HepG2 (cell line): ENCODE measurements around the gene AKR7A3. TPM values are rescaled to one million over a fixed set of nuclear protein-coding genes. Genes with fewer than 3 reads are reported as not detected.

Source experiments
- AKNA ChIP-seq: sonication (generic); formaldehyde crosslinking; IDR thresholded peaks from 2 replicates; pipeline ENCODE4 v1.4.0; 2020; ENCODE audit warnings: missing genetic modification reagents, borderline replicate concordance
- KLF11 ChIP-seq: IDR thresholded peaks from 2 replicates; pipeline ENCODE4 v1.6.1; 2016; ENCODE audit warnings: missing compliant biosample characterization
- NBN ChIP-seq: fragments of 450-650 bp; conservative IDR thresholded peaks from 2 replicates; pipeline ENCODE4 v1.6.1; 2017
- NCOA1 ChIP-seq: sonication (generic); formaldehyde crosslinking; IDR thresholded peaks from 2 replicates; pipeline ENCODE4 v1.9.0; 2021; ENCODE audit warnings: missing genetic modification reagents
- NR2C2 ChIP-seq: sonication (generic); formaldehyde crosslinking; IDR thresholded peaks from 2 replicates; pipeline ENCODE4 v1.4.0; 2020; ENCODE audit warnings: missing genetic modification reagents, mild to moderate bottlenecking, moderate library complexity, borderline replicate concordance
- PHF8 ChIP-seq: sonication (generic); formaldehyde crosslinking; IDR thresholded peaks from 2 replicates; pipeline ENCODE4 v1.5.0; 2020; ENCODE audit warnings: missing genetic modification reagents
- POLR2AphosphoS2 ChIP-seq: IDR thresholded peaks from 2 replicates; pipeline ENCODE4 v1.6.1; 2011; ENCODE audit warnings: low read depth, low read length, improper control_type of control experiment
- RAD21 ChIP-seq: fragments of 450-650 bp; formaldehyde crosslinking; IDR thresholded peaks from 2 replicates; pipeline ENCODE4 v1.5.0; 2020; ENCODE audit warnings: mild to moderate bottlenecking
- RXRB ChIP-seq: IDR thresholded peaks from 2 replicates; pipeline ENCODE4 v1.6.1; 2016; ENCODE audit warnings: borderline replicate concordance, missing genetic modification reagents, missing compliant biosample characterization
- TFDP2 ChIP-seq: sonication (generic); formaldehyde crosslinking; IDR thresholded peaks from 2 replicates; pipeline ENCODE4 v1.4.0; 2020; ENCODE audit warnings: missing genetic modification reagents
- TRAFD1 ChIP-seq: sonication (generic); formaldehyde crosslinking; IDR thresholded peaks from 2 replicates; pipeline ENCODE4 v1.5.1; 2020; ENCODE audit warnings: missing genetic modification reagents, mild to moderate bottlenecking, borderline replicate concordance
- ZNF225 ChIP-seq: sonication (generic); formaldehyde crosslinking; IDR thresholded peaks from 2 replicates; pipeline ENCODE4 v1.4.0; 2020; ENCODE audit warnings: mild to moderate bottlenecking, missing genetic modification reagents
- ZNF367 ChIP-seq: sonication (generic); formaldehyde crosslinking; IDR thresholded peaks from 2 replicates; pipeline ENCODE4 v1.4.0; 2020; ENCODE audit warnings: missing genetic modification reagents, borderline replicate concordance
- ZNF709 ChIP-seq: sonication (generic); formaldehyde crosslinking; IDR thresholded peaks from 2 replicates; pipeline ENCODE4 v1.5.0; 2020; ENCODE audit warnings: mild to moderate bottlenecking, missing genetic modification reagents
- polyA plus RNA-seq, 8 experiments: library from polyadenylated mRNA; depleted of rRNA in 3 of 8; stranded (reverse) in 7 of 8; unstranded in 1 of 8; fragments of >200 nt; fragmentation: Illumina TruSeq in 4 of 8; extraction: Trizol in 4 of 8; gene quantifications; 2 replicates each; pipeline versions ENCODE4 v1.2.1 to v1.2.3, GENCODE V29; 2011 to 2016; ENCODE audit warnings: low read depth in 4 of 8, missing spikeins in 1 of 8, mixed read lengths in 1 of 8; ENCODE audit not compliant: insufficient read depth in 1 of 8
- total RNA-seq, 5 experiments: library from RNA; depleted of rRNA; stranded (reverse); fragments of >200 nt; fragmentation: Illumina TruSeq; extraction: Trizol; gene quantifications; 2 replicates each; pipeline ENCODE4 v1.2.3, GENCODE V29; 2016; ENCODE audit warnings: low read depth in 1 of 5
- TF ChIP-seq, protein P1 (sequence below): sonication (generic); formaldehyde crosslinking; conservative IDR thresholded peaks from 2 replicates; pipeline ENCODE4 v1.4.0; 2020; ENCODE audit warnings: missing genetic modification reagents
- TF ChIP-seq, protein P2 (sequence below): sonication (generic); formaldehyde crosslinking; IDR thresholded peaks from 2 replicates; pipeline ENCODE4 v1.5.0; 2020; ENCODE audit warnings: missing genetic modification reagents, mild to moderate bottlenecking, borderline replicate concordance
- TF ChIP-seq, protein P3 (sequence below): sonication (generic); formaldehyde crosslinking; IDR thresholded peaks from 2 replicates; pipeline ENCODE4 v1.9.0; 2022; ENCODE audit warnings: low read depth, missing genetic modification reagents

The AKR7A3 gene
- total and polyA plus RNA-seq, 2 of the 13 experiments (the other 11 are each of a cell fraction or from before 2014, with no cell fraction given): 0.58 to 1.00 TPM

- TF ChIP-seq AKNA (CRISPR knock-in tag) (no peak), ZNF225 (no peak), NBN (no peak), ZNF709 (CRISPR knock-in tag) (peak; percentile 90), TRAFD1 (CRISPR knock-in tag) (no peak), TFDP2 (CRISPR knock-in tag) (peak; percentile 86), POLR2AphosphoS2 (no peak), RXRB (CRISPR knock-in tag) (peak; percentile 33; the same call in 1 of the 2 replicates), KLF11 (CRISPR knock-in tag) (0 out of 2 replicates have a peak, but pooled peaks have one; percentile 29), NCOA1 (CRISPR knock-in tag) (peak; percentile 68; the same call in 1 of the 2 replicates), ZNF367 (CRISPR knock-in tag) (no peak), RAD21 (CRISPR knock-in tag) (peak; percentile 43), PHF8 (CRISPR knock-in tag) (peak; percentile 77), NR2C2 (CRISPR knock-in tag) (peak; percentile 77)
- TF ChIP-seq, protein P1, sequence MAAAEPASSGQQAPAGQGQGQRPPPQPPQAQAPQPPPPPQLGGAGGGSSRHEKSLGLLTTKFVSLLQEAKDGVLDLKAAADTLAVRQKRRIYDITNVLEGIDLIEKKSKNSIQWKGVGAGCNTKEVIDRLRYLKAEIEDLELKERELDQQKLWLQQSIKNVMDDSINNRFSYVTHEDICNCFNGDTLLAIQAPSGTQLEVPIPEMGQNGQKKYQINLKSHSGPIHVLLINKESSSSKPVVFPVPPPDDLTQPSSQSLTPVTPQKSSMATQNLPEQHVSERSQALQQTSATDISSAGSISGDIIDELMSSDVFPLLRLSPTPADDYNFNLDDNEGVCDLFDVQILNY (CRISPR knock-in tag): peak; percentile 80; the same call in 1 of the 2 replicates
- TF ChIP-seq, protein P2, sequence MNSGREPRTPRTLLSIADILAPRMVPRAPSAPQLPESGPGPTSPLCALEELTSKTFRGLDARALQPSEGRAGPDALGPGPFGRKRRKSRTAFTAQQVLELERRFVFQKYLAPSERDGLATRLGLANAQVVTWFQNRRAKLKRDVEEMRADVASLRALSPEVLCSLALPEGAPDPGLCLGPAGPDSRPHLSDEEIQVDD: peak; percentile 79; the same call in 1 of the 2 replicates
- TF ChIP-seq, protein P3, sequence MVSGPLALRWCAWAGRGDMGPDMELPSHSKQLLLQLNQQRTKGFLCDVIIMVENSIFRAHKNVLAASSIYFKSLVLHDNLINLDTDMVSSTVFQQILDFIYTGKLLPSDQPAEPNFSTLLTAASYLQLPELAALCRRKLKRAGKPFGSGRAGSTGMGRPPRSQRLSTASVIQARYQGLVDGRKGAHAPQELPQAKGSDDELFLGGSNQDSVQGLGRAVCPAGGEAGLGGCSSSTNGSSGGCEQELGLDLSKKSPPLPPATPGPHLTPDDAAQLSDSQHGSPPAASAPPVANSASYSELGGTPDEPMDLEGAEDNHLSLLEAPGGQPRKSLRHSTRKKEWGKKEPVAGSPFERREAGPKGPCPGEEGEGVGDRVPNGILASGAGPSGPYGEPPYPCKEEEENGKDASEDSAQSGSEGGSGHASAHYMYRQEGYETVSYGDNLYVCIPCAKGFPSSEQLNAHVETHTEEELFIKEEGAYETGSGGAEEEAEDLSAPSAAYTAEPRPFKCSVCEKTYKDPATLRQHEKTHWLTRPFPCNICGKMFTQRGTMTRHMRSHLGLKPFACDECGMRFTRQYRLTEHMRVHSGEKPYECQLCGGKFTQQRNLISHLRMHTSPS (CRISPR knock-in tag): peak; percentile 77
Observed at GRCh38 chr1:19251305-19252196, 37.0 kb downstream of the AKR7A3 start, which contains the start of the genes EMC1 and MRTO4 (continued).
